NCI-H1092 (cell line): ENCODE measurements around the gene ZNF792.
"Not testable (repeated sequence)": the region's sequence is repeated elsewhere in the genome, so short reads cannot be mapped to it uniquely, and the experiment has no call there.

Source experiments
- DNase-seq: peaks from one replicate; lab custom pipeline; 2025; lab: John Stamatoyannopoulos, UW

Gene ZNF792

DNA sequence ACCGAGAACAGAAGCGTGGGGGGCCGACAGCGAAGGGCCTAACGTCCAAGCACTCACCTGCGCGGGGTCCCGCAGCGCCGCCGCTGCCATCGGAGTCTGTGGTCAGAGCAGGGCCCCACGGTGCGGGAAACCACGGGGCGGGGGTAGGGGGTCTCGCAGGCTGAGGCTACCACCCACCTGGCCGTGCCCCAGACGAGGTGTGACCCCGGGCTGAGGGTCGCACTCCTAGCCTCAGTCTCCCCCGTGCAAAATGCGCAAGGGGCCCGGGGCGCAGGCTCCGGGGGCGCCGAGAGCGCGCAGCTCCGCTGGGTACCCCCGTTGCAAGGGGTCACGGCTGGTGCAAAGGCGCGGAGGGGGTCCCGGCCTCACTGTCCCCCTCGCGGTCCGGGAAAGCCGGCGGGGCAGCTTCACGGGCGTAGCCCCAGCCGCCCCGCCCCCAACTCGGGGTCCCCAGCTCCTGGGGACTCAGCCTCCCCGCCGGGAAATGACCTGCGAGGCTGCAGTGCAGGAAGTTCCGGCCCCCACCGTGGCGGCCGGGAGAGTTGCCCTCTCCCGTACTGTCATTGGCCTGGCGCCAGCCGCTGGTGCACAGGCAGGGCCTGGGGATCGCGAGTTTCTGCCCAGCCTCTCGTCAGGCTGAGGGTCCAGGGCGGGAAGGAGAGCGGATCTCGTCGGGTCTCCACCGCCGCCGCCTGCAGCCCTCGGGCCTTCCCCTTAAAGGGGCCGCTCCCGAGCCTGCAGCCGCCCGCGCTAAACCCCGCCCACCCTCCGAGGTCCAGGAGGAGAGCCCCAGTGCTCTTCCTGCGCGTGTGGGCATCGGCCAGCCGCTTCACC lies at the start of gene ZNF792:
Gene ZNF792 (minus strand): TSS at position 657 of the 834 bp plus-strand sequence. CDS start 567 bp downstream, at position 90.
- DNase-seq, result peak; percentile 22

GRCh38 chr19:35013041-35013819 lies 49.2 kb upstream of the ZNF792 start:
- DNase-seq, result no peak

DNA sequence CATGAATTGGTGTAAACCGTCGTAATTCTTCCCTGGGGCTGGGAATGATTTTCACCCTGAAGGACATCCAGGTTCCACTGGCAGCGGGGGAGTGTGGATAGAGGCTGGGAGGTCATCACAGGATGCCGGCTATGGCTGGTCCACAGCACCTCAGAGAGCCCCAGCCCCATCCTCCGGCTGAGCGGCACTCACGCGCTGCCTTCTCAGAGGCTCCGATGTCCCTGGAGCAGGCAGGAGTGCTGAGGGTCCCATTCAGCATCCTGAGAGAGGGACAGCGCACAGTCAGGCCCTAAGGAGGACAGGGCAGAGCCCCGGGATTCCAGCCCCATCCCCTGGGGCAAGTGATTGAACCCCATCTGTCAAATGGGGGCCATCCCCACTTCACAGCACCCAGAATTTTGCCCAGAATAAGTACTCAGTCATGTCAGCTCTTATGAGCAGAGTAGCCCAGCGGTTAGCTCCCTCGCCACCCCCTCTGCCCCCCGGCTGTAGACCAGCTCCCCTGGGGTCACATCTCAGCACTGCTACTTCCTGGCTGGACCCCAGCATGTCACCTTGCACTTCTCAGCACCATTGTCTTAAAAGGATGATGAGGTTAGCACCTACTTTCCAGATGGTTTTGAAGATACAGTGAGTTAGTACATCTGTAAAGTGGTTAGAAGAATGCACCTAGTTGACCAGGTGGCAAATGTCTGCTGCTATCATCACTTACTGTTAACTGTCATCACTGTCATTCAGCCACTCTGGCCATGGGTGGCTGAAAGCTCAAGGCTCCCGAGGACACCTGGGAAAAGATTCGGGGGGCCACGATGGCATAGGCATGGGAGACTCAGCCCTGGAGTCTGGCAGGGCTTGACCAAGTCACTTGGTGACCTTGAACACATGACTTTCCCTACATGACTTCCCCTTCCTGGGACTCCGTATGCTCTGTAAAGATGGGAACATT lies 48.0 kb upstream of the ZNF792 start:
- DNase-seq, result no peak

- DNase-seq, result no peak
Measured at GRCh38 chr19:35011091-35011689, 47.2 kb upstream of the ZNF792 start.

GRCh38 chr19:35009424-35010415 lies 45.7 kb upstream of the ZNF792 start:
- no peak for DNase-seq

DNA sequence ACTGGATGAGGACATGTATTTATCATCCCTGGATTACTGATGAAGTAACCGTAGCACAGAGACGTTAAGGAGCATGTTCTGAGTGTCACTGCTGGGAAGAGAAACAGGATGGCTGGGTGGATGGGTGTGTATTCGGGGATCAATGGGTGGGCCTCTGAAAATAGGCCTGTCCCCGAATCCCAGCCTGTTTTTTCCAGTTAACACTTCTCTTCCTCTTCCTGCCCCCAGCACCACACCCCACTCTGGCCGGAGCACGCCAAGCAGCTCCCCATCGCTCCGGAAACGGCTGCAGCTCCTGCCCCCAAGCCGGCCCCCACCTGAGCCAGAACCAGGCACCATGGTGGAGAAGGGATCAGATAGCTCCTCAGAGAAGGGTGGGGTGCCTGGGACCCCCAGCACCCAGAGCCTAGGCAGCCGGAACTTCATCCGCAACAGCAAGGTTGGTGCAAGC lies 44.9 kb upstream of the ZNF792 start:
- DNase-seq, result no peak

GRCh38 chr19:35007427-35007826 lies 43.4 kb upstream of the ZNF792 start:
- DNase-seq, result not testable (repeated sequence)

GRCh38 chr19:35006999-35007365 lies 43.0 kb upstream of the ZNF792 start:
- no peak for DNase-seq

- no peak for DNase-seq
Measured at GRCh38 chr19:35006342-35006998, 42.4 kb upstream of the ZNF792 start.

DNA sequence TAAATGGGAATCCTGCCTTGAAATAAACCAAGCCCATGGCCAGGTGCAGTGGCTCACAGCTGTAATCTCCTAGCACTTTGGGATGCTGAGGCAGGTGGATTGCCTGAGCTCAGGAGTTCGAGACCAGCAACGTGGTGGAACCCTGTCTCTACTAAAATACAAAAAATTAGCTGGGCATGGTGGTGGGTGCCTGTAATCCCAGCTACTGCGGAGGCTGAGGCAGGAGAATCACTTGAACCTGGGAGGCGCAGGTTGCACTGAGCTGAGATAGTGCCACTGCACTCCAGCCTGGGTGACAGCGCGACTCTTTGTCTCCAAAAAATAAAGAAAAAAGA lies 41.9 kb upstream of the ZNF792 start:
- not testable (repeated sequence) for DNase-seq

DNA sequence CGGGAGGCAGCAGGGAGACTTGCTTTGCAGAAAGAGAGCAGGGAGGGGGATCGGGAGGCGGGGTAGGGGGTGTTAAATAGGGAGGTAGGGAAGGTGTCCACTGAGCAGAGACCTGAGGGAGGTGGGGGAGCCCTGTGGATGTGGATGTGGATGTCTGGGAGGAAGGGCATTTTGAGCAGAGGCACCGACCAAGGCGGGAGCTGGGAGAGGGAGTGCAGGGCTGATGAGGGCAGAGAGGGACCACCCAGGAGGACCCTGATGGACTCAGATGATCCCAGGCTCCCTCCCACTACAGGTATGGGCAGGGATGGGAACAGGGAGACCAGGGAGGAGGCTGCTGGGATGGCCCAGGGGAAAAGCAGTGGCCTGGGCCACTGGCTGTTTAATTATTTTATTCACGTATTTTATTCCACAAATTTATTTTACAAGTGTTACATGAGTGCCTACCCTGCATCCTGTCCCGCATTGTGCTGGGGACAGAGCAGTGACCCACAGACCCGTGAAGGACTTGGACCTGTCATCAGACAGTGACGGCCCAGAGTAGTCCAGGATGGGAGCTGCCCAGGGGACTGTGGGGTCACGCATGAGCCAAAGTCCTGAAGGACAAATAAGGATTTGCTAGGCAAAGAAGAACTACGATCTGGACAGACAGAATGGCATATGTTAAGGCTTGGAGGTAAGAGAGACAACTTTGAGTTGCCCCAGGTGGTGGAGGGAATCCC lies 41.4 kb upstream of the ZNF792 start:
- no peak for DNase-seq

GRCh38 chr19:35004517-35005255 lies 40.7 kb upstream of the ZNF792 start:
- DNase-seq, result no peak

DNA sequence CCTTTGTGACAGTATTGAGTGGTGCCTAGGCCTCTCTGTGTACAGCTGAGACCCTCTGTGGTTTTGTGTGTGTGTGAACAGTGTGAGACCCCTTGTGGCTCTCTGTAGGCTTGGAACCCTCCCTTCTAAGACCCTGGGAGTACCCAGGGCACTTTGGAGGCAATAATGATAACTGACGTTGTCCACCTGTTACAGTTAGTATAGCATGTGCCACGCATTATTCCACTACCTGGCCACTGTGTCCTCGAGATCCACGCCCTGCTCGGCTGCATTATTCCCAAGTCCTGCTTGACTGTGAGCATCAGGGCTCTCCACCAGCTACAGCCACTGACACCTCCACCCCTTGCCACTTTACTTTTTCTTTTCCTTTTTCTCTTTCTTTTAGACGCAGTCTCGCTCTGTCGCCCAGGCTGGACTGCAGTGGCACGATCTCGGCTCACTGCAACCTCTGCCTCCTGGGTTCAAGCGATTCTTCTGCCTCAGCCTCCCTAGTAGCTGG lies 38.1 kb upstream of the ZNF792 start:
- DNase-seq, result no peak

- DNase-seq, result no peak
Measured at GRCh38 chr19:35000647-35001501, 36.8 kb upstream of the ZNF792 start.

DNA sequence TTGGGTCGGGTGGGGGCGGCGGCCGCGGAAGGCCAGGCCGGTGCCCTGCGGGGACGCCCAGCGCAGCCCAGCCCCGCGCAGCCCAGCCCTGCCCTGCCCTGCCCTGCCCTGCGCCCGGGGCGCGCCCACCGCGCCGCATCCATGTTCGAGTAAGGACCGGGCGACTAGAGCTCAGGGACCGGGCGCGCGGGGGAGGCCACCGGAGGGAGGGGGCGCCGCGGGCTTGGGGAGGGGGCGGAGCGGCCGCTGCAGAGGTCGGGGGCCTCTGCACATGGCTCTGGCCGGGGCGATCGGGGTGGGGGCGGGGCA lies 36.3 kb upstream of the ZNF792 start:
- no peak for DNase-seq

- DNase-seq, result peak; percentile 38
Measured at GRCh38 chr19:34999498-35000337, 35.7 kb upstream of the ZNF792 start, which contains the start of gene GRAMD1A. Gene GRAMD1A, plus strand, starts transcription at chr19:35000323. Its CDS starts 156 bp downstream, at chr19:35000479.
